Forelimb muscle (tissue), 1 donor: ENCODE results near the gene ESRRB. TPM values are rescaled to one million over a fixed set of nuclear protein-coding genes. Genes with fewer than 3 reads are reported as not detected.

Experiments
- DNase-seq: peaks from one replicate; pipeline ENCODE4 v3.0.0-alpha.2; 2013; ENCODE audit warnings: low read depth
- polyA plus RNA-seq: library from polyadenylated mRNA; unstranded; fragments of 120-200 nt; gene quantifications from one replicate; pipeline ENCODE4 v1.2.1, GENCODE V29; 2013; ENCODE audit not compliant: insufficient read length

Gene ESRRB
- polyA plus RNA-seq, 1 donor: 3.9 TPM

DNA sequence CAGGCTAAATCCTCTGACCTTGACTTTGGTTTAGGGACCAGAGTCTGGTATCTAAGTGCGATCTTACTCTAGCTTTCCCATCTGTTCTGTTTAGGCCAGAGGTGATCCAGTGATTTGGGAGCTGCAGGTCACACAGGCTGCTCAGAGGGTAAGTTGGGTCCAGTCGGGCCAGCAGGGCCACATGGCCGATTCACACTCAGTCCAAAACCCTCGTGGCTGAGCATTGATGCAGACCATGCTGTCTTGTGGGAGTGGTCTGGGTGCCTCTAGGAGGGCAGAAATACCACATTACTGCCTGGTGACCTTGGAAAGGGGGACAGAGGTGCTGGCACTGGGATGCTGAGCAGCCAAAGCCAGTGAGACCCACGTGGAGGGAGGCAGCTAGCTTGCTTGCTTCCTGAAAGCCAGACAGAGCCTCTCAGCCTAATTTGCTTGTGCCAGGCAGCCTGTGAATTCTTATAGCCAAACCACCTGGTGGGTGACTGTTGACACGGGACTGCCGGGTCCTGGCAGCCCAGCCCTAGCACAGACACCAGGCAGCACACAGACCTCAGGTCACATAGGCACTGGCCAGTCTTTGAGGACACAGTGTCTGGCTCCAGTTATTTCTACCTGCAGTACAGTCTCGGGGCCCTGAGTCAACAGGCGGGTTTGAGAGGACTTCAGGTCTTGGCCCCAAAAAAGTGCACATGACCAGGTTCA lies 31.7 kb downstream of the ESRRB start:
- no peak for DNase-seq

DNA sequence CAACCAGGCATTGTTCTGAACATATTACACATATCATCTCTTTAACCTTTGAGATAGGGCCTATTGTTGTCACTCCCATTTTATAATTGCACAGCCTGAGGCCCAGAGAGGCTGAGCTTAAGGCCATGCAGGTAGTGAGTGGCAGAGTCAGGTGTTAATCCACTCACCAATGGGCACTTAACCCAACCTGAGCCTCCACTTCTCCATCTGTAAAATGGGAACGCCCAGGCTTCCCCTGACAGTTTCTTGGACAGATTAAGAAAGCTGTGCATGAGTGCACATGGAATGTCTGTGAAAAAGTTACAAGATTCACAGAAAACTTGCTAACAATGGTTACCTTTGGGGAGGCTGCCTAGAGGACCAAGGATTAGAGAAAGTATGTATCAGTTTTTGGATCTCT lies 32.9 kb downstream of the ESRRB start:
- no peak for DNase-seq

DNA sequence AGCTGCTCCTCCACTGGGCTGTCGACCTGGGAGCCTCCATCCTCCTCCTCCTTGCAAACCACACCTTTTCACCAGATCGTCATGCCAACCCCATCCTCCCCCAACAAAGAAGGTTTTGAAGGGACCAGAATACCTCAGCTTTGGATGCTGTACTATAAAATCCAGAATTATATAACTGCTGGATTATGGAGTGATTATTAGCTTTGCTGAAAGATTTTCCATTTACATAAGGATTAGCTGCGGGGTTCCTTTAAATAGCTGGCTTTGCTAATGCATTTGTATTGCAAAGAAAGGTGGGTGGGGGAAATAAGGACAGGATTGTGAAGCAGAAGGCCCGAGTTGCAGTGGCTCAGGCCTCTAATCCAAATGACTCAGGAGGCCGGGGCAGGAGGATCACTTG lies 36.6 kb downstream of the ESRRB start:
- DNase-seq: no peak

DNA sequence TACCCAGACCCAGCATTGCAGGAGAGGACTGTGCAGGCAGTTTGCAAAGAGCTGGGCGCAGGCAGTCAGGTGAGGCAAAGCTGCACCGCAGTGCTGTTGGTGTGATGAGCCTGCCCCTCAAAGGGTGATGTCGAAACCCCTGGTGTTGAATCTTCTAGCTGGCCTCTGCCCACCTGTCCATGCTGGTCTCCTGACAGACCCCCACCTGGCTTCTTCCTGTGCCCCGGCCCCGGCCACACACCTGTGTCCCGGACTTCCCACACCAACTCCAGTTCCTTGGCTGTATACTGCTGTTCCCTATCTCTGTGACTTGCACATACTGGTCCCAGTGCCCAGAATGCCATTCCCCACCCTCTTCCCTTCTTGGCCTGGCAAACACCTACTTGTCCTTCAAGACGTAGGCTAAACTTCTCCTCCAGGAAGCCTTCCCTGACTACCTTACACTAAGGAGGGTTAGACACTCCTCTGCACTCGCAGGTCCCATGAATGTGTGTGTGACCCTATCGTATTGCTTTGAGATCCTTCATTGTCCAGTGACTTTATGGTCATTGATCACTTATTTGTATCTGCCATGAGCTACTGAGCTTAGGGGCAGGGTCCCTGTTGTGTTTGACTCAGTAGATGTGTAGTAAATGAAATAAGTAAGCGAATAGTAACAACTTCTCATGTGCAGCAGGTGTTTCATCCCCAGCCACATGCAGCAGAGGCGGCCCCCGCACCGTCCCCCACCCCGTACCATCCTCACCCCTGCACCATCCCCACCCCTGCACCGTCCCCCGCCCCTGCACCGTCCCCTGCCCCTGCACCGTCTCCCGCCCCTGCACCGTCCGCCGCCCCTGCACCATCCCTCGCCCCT lies 37.4 kb downstream of the ESRRB start:
- no peak for DNase-seq

DNA sequence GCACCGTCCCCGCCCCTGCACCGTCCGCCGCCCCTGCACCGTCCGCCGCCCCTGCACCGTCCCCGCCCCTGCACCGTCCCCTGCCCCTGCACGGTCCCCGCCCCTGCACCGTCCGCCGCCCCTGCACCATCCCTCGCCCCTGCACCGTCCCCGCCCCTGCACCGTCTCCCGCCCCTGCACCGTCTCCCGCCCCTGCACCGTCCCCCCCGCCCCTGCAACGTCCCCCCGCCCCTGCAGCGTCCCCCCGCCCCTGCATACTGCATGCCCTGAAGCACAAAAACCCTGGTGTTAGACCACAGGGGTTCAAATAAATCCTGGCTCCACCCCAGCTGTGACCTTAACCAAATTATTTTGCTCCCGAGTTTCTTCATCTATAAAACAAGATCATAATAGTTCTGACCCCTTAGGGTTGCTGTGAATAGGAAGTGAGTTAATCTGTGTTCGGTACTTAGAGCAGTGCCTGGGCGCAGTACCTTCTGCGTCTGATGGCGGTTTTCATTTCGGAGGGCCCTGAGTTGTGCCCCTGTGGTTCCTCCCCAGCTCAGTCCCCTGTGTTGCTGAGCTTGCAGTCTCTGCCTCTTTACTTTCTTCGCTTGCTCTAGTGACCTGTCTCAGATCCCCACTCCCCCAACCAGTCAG lies 38.1 kb downstream of the ESRRB start:
- no peak for DNase-seq

DNA sequence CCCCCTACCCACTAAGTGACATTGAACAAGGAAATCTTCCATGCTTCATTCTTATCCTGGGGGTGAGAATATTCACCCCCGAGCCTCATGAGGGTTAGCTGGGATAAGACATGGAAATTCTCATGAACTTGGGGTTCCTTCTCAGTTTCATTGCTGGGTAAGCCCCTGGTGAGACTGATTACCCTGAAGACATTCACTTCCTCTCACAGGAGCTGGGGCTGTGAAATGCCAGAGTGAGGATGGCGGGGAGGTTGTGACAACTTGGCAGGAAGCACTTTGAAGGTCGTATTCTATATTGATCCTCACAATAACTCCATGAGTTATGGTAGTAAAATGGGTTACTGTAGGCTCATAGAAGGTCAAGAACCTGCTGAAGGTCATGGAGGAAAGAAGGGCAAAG lies 43.5 kb downstream of the ESRRB start:
- no peak for DNase-seq

DNA sequence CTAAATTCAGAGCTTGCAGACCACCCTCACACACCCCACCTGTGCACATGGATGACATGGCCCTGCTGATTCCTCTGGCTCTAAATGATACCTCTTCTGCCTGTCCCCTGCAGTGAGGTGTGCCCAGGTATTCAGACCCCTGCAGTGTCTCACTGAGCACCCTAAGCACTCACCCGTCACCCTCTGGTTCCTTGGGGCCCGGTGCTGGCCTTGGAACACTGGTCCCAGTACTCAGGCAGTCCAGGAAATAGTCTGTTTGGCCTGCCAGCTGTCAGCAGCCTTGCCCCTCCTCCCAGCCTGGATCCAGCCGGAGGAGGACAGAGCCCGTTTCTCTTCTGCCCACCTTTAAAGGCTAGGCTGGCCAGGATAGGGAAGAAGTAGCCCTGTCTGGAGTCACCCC lies 44.9 kb downstream of the ESRRB start:
- no peak for DNase-seq

DNA sequence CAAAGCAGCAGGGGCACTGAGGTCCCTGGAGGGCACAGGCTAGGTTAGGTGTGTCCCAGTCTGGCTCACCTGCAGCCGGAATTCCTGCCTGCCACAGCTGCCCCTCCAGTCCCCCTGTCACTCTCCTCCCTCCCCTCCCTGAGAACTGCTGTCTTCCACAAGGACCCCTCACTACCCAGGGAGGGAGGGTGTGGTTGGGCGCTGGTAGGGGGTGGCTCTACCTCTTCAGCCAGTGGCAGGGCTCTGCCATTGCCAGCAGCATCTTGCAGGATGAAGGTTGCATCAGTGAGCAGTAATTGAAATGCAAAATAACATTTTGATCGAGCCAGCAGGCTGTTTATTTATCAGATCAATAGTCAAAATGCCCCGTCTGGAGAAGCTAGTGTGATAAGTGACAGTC lies 45.7 kb downstream of the ESRRB start:
- no peak for DNase-seq

DNA sequence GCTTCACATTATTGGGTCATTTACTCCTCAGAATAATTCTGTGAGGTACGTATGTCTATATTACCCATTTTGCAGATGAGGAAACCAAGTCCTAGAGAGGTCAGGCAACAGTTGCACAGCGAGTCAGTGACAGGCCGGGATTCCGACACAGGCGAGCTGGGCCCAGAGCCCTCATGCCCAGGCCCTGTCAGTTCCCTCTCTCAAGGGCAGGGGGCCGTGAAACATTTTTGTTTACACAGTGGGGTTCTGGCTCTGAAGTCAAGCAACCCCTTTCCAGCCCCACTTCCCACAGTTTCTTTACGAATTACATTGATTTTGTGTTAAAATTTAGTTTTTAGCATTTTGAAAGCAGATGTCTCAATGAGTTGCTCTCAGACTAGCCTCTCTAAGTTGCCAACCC lies 46.7 kb downstream of the ESRRB start:
- DNase-seq: no peak

DNA sequence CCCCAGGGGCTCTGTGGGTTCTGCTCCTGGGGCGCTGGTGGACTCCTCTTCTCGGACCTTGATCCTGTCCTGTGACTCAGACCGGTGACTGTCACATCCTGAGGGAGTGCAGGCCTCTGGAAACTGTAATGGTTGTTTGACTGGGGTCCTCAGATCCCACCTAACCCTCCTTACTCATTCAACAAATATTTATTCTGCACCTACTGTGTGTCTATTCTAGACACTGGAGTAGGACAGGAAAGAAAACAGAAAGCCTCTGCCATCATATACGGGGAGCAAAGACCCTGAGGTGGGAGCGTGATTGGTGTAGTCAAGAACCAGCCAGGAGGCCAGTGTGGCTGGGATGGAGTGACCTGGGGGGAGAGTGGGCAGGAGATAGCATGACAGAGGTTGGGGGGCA lies 47.6 kb downstream of the ESRRB start:
- DNase-seq: no peak

DNA sequence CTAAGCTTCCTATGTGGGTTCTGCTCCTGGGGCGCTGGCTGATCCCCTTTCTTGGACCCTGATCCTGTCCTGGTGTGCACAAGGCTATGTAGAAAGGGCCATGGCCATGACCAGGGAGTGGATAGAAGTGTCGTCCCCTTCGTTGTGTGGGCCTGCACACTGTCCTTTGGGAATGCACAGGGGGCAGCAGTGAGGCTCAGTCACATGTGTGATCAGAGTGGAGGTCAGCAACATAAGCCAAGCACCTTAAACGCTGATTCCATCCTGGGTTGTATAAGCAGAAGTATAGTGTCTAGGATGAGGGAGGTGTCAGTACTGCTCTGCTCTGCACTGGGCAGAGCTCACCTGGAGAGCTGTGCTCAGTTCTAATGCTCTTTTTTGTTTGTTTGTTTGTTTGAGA lies 48.4 kb downstream of the ESRRB start:
- no peak for DNase-seq

DNA sequence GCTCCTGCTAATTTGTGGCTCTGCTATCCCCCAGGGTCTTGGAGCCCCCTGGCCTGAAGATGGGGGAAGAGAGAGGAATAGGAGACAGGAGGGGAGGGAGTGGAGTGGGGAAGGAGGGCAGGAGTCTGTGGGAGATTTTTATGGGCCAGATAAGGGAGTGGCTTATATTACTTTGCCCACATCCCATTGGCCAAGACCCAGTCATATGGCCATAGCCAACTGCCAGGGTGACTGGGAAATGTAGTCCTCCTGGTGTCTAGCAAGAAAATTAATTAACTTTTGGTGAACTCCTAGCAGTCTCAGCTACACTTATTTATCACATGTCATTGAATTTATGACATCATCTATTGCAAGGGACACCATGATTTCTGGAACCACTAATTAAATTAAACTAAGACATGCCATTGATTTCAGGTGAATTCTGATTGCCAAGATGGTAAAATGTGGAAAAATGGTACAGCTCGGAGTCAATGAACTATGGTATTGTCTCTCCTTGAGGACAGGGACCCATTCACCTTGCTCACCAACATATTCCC lies 50.3 kb downstream of the ESRRB start:
- no peak for DNase-seq

DNA sequence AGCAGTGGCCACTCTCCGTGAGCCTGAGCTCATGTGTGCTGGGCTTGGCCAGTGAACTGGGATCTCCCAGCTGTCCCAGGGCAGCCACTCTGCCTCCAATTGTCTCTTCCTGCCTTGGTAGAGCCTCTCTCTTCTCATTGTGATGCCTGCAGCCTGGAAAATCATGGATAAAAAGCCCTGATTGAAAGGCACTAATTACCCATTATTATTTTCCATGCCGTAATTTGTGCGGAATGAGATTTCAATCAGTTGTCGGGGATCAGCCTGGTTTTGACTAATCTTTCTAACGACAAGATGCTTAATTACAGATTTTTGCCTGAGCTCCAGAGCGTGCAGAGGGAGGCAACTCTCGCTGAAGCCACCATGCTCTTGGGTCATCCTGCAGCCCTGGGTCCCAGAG lies 52.7 kb downstream of the ESRRB start:
- no peak for DNase-seq

DNA sequence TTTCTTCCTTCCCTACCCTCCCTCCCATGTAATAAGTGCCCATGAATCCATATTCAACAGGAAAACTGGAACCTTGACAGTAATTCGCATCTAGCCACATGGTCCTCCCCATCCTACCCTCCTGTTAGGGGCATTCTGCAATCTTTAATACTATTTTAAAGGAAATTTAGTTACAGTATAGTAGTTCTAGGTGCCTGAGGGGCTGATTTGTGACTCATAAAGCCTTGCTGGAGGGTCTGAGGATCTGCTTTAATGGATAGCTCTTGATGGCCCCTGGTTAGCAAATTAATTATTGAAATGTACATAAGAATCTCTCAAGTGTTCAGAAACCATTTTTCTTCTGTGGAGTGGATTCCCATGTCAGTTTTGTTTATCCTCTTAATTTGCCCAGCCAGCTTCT lies 54.1 kb downstream of the ESRRB start:
- DNase-seq: no peak

DNA sequence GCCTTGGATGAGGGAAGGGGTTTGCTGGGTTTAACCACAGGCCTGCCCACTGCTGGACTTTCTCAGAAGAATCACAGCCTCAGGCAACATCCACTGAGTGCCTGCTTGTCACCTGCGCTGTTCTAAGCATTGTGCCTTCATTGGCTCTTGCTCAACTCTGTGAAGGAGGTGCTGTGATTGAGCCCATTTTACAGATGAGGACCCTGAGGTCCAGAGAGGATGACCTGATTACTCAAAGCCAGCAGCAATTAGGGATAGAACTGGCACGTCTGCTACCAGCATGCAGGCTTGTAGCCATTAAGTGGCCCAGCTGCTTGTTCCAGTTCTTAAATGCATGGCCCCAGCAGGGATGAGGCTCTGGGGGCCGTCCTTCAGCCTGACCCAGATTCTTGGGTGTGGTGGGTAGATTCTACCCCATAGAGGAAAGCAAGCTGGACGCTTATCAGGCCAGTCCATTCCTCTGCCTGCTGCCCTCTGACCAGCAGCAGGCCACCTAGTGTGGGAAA lies 54.6 kb downstream of the ESRRB start:
- no peak for DNase-seq

DNA sequence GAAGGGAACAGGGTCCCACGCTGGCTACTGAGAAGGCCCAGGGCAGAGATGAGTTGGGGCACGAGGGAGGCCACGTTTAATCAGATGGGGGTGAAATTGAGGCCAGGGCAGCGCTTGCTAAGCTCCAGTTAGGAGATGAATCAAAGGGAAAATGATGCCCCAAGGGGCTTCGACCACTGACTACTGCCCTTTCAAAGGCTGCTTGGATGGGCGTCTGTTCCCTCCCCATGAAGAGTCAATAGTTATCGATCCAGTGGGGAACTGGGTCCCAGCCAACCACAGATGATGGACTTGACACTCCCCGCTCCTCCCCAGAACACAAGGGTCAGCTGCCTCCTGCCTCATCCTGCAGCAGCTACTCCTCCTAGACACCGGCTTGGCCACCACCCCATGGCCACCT lies 55.6 kb downstream of the ESRRB start:
- no peak for DNase-seq

DNA sequence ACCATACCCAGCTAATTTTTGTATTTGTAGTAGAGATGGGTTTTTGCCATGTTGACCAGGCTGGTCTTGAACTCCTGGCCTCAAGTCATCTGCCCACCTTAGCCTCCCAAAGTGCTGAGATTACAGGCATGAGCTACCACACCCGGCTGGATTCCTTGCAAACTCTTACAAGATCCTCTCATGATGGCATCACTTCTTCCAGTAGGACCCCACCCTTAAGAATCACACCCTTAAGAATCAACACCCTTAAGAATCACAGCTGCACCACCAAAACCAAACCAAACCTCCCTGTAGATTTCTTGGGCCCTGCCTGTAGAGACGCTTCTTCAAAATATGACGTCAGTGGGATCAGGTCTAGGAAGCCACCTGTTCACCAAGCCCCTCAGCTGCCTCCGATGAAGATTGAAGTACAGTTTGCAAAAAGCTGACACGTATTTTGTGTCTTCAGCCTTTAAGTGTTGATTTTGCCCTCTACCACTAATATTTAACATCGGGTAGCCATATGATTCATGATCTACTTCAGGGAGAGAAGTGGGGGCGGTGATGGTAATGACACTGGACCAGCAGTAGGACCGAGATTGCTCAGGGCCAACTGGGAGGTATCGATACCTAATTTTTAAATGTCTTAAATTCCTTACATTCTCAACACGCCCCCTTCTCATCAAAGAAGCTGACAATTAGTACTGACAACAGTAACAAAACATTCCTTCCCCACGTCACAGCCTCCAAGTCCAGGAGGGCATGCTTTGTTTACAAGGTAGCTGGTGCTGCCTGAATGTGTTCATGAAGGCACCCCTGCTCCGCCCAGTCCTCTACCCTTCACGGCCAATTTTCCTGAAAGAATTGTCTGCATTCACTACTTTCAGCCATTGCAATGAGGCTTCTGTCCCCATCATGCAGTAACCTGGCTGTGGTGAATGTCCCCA lies 57.2 kb downstream of the ESRRB start:
- no peak for DNase-seq

DNA sequence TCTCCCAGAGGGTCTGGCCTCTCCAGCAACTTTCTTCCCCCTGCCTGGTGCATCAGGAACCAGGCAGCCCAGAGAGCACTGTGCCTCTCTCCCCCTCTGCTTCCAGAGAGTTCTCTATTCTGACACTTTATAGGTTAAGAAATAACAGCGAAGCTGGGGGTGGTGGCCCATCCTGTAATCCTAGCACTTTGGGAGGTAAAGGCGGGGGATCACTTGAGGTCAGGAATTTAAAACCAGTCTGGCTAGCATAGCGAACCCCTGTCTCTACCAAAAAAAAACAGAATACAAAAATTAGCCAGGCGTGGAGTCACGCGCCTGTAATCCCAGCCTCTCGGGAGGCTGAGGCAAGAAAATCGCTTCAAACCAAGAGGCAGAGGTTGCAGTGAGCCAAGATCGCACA lies 58.3 kb downstream of the ESRRB start:
- no peak for DNase-seq

DNA sequence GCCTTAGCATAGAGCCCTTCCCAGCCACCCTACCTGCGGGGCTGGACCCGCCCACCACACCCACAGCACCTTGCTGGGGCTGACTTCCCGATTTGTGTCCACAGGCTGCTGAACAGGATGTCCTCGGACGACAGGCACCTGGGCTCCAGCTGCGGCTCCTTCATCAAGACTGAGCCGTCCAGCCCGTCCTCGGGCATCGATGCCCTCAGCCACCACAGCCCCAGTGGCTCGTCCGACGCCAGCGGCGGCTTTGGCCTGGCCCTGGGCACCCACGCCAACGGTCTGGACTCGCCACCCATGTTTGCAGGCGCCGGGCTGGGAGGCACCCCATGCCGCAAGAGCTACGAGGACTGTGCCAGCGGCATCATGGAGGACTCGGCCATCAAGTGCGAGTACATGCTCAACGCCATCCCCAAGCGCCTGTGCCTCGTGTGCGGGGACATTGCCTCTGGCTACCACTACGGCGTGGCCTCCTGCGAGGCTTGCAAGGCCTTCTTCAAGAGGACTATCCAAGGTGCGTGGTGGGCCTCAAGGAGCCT lies 63.4 kb downstream of the ESRRB start:
- no peak for DNase-seq

DNA sequence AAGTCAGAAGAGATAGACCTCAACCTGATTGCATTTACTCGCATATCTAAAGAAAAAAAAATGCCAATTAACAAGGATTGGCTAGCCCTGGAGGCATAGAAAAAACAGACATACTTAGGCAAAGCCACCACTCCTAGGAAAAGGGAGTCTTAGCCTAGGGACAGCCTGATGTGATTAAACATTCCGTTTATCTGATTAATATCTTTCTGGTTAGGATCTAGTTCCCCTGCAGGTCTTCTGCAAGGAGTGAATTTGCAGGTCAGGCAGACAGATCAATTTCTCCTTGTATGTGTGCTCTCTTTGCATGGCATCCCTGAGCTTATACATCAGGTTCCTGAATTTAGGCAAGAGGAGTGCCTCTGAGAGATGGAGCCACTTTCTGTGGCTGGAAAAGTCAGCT lies 70.5 kb downstream of the ESRRB start:
- DNase-seq: no peak

DNA sequence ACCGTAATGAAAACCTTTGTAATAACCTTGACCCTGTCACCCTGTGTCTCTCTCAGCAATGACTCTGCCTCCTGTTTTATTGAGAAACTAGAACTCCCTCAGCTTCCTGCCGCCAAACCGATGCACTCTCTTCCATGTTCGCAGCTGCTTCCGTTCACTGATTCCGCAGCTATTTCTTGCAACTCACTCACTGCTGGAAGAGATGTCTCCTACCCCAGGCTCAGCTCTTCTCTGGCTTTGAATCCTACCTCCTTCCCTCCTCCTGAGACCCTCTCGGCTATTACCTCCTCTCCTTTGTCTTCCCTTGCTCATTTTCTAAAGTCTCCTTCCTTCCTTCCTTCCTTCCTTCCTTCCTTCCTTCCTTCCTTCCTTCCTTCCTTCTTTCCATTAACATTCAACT lies 71.0 kb downstream of the ESRRB start:
- DNase-seq: no peak
